Gastrocnemius medialis (tissue), 4 donors: ENCODE data around the gene KLK4.

ENCODE experiments used
- CTCF ChIP-seq, 5 experiments: fragments of 450-650 bp in 3 of 5; fragments of 200-600 bp in 2 of 5; sonication (generic) in 2 of 5; IDR thresholded peaks in 4 of 5; conservative IDR thresholded peaks in 1 of 5; 1 replicate in 4 of 5; 2 replicates in 1 of 5; pipeline ENCODE4 v1.5.1; 2016 to 2019; ENCODE audit warnings: antibody characterized with exemption in 5 of 5, mild to moderate bottlenecking in 3 of 5, moderate library complexity in 3 of 5
- POLR2A ChIP-seq, 2 donors: fragments of 450-650 bp; IDR thresholded peaks; one replicate each; pipeline ENCODE4 v1.6.1; 2017; ENCODE audit warnings: antibody characterized with exemption in 2 of 2, mild to moderate bottlenecking in 2 of 2, moderate library complexity in 2 of 2

GRCh38 chr19:50932690-50933083, 21.5 kb upstream of the KLK4 start:
- TF ChIP-seq POLR2A (IDR thresholded peaks at IDR 0.05): no peak
- no peak for TF ChIP-seq CTCF (IDR thresholded peaks at IDR 0.05 in 4 of 5, conservative IDR thresholded peaks at IDR 0.05 in 1 of 5)
